HEK293T (cell line): Measurements from ENCODE around the gene RAD51B.

ENCODE experiments used
- FOXA1 ChIP-seq: fragments of 450-650 bp; IDR thresholded peaks from 2 replicates; pipeline ENCODE4 v1.6.1; 2016; ENCODE audit warnings: mild to moderate bottlenecking
- FOXM1 ChIP-seq: fragments of 450-650 bp; IDR thresholded peaks from 2 replicates; pipeline ENCODE4 v1.6.1; 2017; ENCODE audit warnings: mild to moderate bottlenecking, borderline replicate concordance
- HDGF ChIP-seq: fragments of 450-650 bp; IDR thresholded peaks from 2 replicates; pipeline ENCODE4 v1.6.1; 2017; ENCODE audit warnings: antibody characterized with exemption, borderline replicate concordance
- TARDBP ChIP-seq: fragments of 450-650 bp; IDR thresholded peaks from 2 replicates; pipeline ENCODE4 v1.6.1; 2016
- ZNF384 ChIP-seq: fragments of 450-650 bp; IDR thresholded peaks from 2 replicates; pipeline ENCODE4 v1.6.1; 2016

DNA sequence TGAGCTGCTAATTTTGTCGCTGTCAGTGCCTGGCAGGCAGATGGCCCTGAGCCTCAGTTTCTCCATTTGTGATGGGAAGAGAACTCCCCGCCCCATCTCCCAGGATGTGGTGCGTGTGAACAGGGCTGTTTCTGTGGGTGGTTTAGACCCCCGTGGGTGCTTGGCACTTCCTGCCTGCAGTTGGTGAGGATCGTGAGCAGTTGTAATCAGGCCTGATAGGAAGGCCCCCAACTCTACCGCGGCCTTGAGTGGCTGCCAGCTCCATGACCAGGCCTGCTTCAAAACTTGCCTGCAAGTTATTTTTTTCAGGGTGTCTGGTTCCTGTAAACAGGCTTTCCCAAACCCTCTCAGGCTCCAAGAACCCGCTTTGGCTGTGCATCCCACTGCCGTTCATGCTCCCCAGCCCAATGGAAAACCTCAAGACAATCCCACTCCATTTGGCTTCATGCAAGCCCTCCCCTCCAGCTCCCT is 834.9 kb downstream of the RAD51B start:
- TF ChIP-seq FOXA1 = no peak
- TF ChIP-seq HDGF = no peak
- no peak for TF ChIP-seq FOXM1
- TF ChIP-seq TARDBP = no peak
- TF ChIP-seq ZNF384 = no peak
